SK-N-SH (cell line): ENCODE data around the gene CPEB3.

Source experiments
- CHD2 ChIP-seq: fragments of 150-350 bp; IDR thresholded peaks from 2 replicates; pipeline ENCODE4 v1.6.1; 2018; ENCODE audit warnings: low read length; ENCODE audit not compliant: partially characterized antibody
- EP300 ChIP-seq, 2 experiments: IDR thresholded peaks; 2 replicates each; pipeline versions ENCODE4 v1.4.0 to v1.6.1; 2012; ENCODE audit warnings: borderline replicate concordance in 1 of 2, low read depth in 1 of 2, low read length in 1 of 2
- GABPA ChIP-seq: IDR thresholded peaks from 2 replicates; pipeline ENCODE4 v1.4.0; 2012; ENCODE audit warnings: low read depth, mild to moderate bottlenecking
- MXI1 ChIP-seq: IDR thresholded peaks from 2 replicates; pipeline ENCODE4 v1.6.1; 2012; ENCODE audit warnings: mild to moderate bottlenecking, low read depth, low read length, improper control_type of control experiment
- NFIC ChIP-seq: IDR thresholded peaks from 2 replicates; pipeline ENCODE4 v1.4.0; 2012; ENCODE audit warnings: borderline replicate concordance
- POLR2AphosphoS5 ChIP-seq: IDR thresholded peaks from 2 replicates; pipeline ENCODE4 v1.6.1; 2012; ENCODE audit warnings: low read depth, low read length
- RAD21 ChIP-seq: IDR thresholded peaks from 2 replicates; pipeline ENCODE4 v1.6.1; 2012; ENCODE audit warnings: mild to moderate bottlenecking, low read length
- RCOR1 ChIP-seq: fragments of 150-350 bp; IDR thresholded peaks from 2 replicates; pipeline ENCODE4 v1.6.1; 2017; ENCODE audit warnings: antibody characterized with exemption, low read length
- TCF12 ChIP-seq: IDR thresholded peaks from 2 replicates; pipeline ENCODE4 v1.4.0; 2012
- TF ChIP-seq, protein P1 (sequence below): fragments of 200-600 bp; sonication (generic); IDR thresholded peaks from 2 replicates; pipeline ENCODE4 v1.6.1; 2017; ENCODE audit warnings: antibody characterized with exemption, mild to moderate bottlenecking, moderate library complexity

DNA sequence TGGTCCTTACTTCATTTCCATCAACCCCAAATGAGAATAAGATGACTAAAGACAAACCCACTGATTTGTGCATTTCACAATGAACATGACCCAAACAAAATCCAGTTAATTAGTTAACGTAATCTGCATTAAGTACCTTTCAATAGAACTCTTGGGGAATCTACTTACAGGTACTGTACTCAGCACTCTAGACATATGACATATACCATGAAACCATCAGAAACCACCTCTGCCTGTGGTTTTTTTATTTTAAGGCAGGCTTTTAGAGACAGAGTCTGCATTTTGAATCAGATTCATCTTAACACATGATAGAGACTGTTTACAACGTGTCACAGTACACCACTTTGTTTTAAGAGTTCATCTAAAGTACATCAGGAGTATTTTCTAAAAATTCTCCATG lies 198.9 kb downstream of the CPEB3 start:
- TF ChIP-seq, protein P1, sequence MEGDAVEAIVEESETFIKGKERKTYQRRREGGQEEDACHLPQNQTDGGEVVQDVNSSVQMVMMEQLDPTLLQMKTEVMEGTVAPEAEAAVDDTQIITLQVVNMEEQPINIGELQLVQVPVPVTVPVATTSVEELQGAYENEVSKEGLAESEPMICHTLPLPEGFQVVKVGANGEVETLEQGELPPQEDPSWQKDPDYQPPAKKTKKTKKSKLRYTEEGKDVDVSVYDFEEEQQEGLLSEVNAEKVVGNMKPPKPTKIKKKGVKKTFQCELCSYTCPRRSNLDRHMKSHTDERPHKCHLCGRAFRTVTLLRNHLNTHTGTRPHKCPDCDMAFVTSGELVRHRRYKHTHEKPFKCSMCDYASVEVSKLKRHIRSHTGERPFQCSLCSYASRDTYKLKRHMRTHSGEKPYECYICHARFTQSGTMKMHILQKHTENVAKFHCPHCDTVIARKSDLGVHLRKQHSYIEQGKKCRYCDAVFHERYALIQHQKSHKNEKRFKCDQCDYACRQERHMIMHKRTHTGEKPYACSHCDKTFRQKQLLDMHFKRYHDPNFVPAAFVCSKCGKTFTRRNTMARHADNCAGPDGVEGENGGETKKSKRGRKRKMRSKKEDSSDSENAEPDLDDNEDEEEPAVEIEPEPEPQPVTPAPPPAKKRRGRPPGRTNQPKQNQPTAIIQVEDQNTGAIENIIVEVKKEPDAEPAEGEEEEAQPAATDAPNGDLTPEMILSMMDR: no peak
- TF ChIP-seq POLR2AphosphoS5 (no peak), EP300 (IDR thresholded peaks at IDR 0.05; ENCODE audit: borderline replicate concordance in 1 of 2, low read depth in 1 of 2, low read length in 1 of 2) (no peak), MXI1 (no peak), GABPA (no peak), NFIC (no peak), CHD2 (no peak), TCF12 (no peak), RAD21 (no peak), RCOR1 (no peak)
